ENCODE measurements around the gene ARHGAP29.

The ARHGAP29 gene

DNA sequence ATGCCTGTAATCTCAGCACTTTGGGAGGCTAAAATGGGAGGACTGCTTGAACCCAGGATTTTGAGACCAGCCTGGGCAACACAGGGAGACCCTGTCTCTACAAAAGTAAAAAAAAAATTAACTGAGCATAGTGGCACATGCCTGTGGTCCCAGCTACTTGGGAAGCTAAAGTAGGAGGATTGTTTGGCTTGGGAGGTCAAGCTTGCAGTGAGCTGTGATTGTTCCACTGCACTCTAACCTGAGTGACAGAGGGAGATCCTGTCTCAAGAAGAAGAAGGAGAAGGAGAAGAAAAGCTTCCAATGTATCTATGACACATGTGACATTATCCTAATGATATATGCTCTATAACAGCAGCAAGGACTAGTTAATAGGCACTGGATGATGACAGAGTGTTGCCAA lies 20.1 kb upstream of the ARHGAP29 start:
- Histone ChIP-seq H3K36me3 (ENCODE audit: insufficient read depth, low read length) (no peaks in the 10 kb centered on the region), H4K20me1 (ENCODE audit: insufficient read depth, low read length) (no peaks in the 10 kb centered on the region), H3K4me1 (ENCODE audit: insufficient read depth, low read length, severe bottlenecking) (no peaks in the 10 kb centered on the region), H3K9me2 (ENCODE audit: low read depth, low read length) (no peaks in the 10 kb centered on the region), H2AFZ (ENCODE audit: low read length) (no peak overlapping the region), H3K27me3 (ENCODE audit: insufficient read depth, low read length) (no peaks in the 10 kb centered on the region; the same call in 1 of the 2 replicates), H3K9ac (ENCODE audit: low read length) (no peak overlapping the region), H3K4me2 (ENCODE audit: low read length) (no peak overlapping the region), H3K27ac (ENCODE audit: low read depth, low read length, poor library complexity, severe bottlenecking) (no peak overlapping the region), H3F3A (ENCODE audit: insufficient read depth, low read length) (no peaks in the 10 kb centered on the region), H3K4me3 (ENCODE audit: low read depth, low read length, poor library complexity, severe bottlenecking) (no peak overlapping the region), H3K9me3 (ENCODE audit: low read length) (no peaks in the 10 kb centered on the region), H3K79me2 (ENCODE audit: insufficient read depth, low read length) (no peaks in the 10 kb centered on the region)
- TF ChIP-seq, protein P1, sequence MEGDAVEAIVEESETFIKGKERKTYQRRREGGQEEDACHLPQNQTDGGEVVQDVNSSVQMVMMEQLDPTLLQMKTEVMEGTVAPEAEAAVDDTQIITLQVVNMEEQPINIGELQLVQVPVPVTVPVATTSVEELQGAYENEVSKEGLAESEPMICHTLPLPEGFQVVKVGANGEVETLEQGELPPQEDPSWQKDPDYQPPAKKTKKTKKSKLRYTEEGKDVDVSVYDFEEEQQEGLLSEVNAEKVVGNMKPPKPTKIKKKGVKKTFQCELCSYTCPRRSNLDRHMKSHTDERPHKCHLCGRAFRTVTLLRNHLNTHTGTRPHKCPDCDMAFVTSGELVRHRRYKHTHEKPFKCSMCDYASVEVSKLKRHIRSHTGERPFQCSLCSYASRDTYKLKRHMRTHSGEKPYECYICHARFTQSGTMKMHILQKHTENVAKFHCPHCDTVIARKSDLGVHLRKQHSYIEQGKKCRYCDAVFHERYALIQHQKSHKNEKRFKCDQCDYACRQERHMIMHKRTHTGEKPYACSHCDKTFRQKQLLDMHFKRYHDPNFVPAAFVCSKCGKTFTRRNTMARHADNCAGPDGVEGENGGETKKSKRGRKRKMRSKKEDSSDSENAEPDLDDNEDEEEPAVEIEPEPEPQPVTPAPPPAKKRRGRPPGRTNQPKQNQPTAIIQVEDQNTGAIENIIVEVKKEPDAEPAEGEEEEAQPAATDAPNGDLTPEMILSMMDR (IDR thresholded peaks at IDR 0.05; ENCODE audit: low read length) = no peak
- TF ChIP-seq EZH2 (IDR thresholded peaks at IDR 0.05; ENCODE audit: borderline replicate concordance, low read length) = no peak

DNA sequence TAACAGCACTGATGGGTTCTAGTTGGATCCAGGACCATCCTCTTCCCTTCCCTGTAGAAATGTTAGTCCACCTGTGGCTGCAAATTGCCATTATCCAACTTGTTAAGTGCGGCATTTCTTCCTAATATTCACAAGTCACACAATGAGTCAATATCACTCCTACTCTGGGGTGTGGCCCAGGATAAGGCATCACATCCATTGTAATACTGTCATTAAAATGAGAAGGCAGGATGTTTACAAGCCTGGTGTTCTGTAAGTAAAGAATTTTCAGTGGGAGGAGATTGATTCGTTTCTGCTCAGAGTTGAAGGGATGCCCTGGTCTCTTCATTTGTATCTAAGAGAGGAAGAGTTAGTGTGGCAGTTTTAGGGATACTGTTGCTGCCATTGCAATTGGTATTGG lies 18.1 kb upstream of the ARHGAP29 start:
- Histone ChIP-seq H4K20me1 (ENCODE audit: insufficient read depth, low read length) (no peaks in the 10 kb centered on the region), H3K27me3 (ENCODE audit: insufficient read depth, low read length) (no peaks in the 10 kb centered on the region; the same call in 1 of the 2 replicates), H3K4me1 (ENCODE audit: insufficient read depth, low read length, severe bottlenecking) (no peaks in the 10 kb centered on the region), H3K9me3 (ENCODE audit: low read length) (no peaks in the 10 kb centered on the region), H3F3A (ENCODE audit: insufficient read depth, low read length) (no peaks in the 10 kb centered on the region), H2AFZ (ENCODE audit: low read length) (no peak overlapping the region), H3K79me2 (ENCODE audit: insufficient read depth, low read length) (no peaks in the 10 kb centered on the region), H3K4me2 (ENCODE audit: low read length) (no peak overlapping the region), H3K36me3 (ENCODE audit: insufficient read depth, low read length) (no peaks in the 10 kb centered on the region), H3K9ac (ENCODE audit: low read length) (no peak overlapping the region), H3K4me3 (ENCODE audit: low read depth, low read length, poor library complexity, severe bottlenecking) (no peak overlapping the region), H3K9me2 (ENCODE audit: low read depth, low read length) (no peaks in the 10 kb centered on the region), H3K27ac (ENCODE audit: low read depth, low read length, poor library complexity, severe bottlenecking) (no peak overlapping the region)
- TF ChIP-seq, protein P1 (IDR thresholded peaks at IDR 0.05; ENCODE audit: low read length) = no peak
- TF ChIP-seq EZH2 (IDR thresholded peaks at IDR 0.05; ENCODE audit: borderline replicate concordance, low read length) = no peak

DNA sequence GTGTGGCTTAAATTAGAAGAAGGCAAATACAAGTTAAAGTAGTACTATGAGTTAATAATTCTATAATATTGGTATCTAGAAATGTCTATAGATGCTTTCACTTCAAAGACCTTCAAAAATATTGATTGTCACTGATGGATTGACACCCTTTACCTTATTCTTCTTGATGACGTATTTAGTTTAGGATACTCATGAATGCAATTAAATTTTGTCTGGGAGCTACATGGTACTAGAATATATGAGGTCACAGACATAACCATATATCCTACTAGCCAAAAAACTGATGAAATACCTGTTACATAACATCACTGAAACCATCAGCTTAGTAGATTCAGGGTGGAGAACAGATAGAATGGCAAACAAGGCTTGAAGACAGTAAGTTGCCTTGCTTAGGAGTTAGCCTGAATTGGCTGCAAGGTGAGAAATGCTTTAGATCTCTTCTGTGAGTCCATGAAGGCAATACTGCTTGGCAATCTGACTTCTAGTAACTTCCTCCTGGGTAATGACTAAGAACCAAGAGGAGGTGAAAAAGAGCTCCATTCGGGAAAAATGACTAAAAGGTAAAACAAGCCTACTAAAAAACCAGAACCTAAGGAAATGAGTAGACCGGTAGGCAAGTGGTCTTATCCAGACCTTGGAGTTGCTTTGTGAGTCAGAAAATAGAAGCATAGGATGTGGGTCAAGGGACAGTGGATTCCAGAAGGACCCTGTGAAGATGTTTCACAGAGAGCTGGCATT lies 16.9 kb upstream of the ARHGAP29 start:
- Histone ChIP-seq H4K20me1 (ENCODE audit: insufficient read depth, low read length) (no peaks in the 10 kb centered on the region), H3K4me2 (ENCODE audit: low read length) (no peak overlapping the region), H3K9me3 (ENCODE audit: low read length) (no peaks in the 10 kb centered on the region), H3K79me2 (ENCODE audit: insufficient read depth, low read length) (no peaks in the 10 kb centered on the region), H3F3A (ENCODE audit: insufficient read depth, low read length) (no peaks in the 10 kb centered on the region), H3K4me1 (ENCODE audit: insufficient read depth, low read length, severe bottlenecking) (no peaks in the 10 kb centered on the region), H3K27me3 (ENCODE audit: insufficient read depth, low read length) (no peaks in the 10 kb centered on the region; the same call in 1 of the 2 replicates), H3K9me2 (ENCODE audit: low read depth, low read length) (no peaks in the 10 kb centered on the region), H3K27ac (ENCODE audit: low read depth, low read length, poor library complexity, severe bottlenecking) (no peak overlapping the region), H3K36me3 (ENCODE audit: insufficient read depth, low read length) (no peaks in the 10 kb centered on the region), H2AFZ (ENCODE audit: low read length) (no peak overlapping the region), H3K4me3 (ENCODE audit: low read depth, low read length, poor library complexity, severe bottlenecking) (no peak overlapping the region), H3K9ac (ENCODE audit: low read length) (no peak overlapping the region)
- TF ChIP-seq, protein P1 (IDR thresholded peaks at IDR 0.05; ENCODE audit: low read length) = no peak
- no peak for TF ChIP-seq EZH2 (IDR thresholded peaks at IDR 0.05; ENCODE audit: borderline replicate concordance, low read length)
